HFFc6 (cell line): ENCODE data around the gene SNAPC3. TPM values are rescaled to one million over a fixed set of nuclear protein-coding genes. Genes with fewer than 3 reads are reported as not detected.

Source experiments
- DNase-seq: peaks from one replicate; pipeline ENCODE4 v3.0.0-alpha.2; 2018
- H3K27ac Mint-ChIP-seq: 2 replicates; pipeline ENCODE4 v1.8.0; 2020; ENCODE audit warnings: mild to moderate bottlenecking, mixed read lengths
- H3K27me3 Mint-ChIP-seq: 2 replicates; pipeline ENCODE4 v1.8.0; 2021; ENCODE audit warnings: mild to moderate bottlenecking, moderate library complexity, mixed read lengths; ENCODE audit not compliant: insufficient read depth
- H3K36me3 Mint-ChIP-seq: 2 replicates; pipeline ENCODE4 v1.8.0; 2021; ENCODE audit warnings: low read depth, mixed read lengths
- H3K4me1 Mint-ChIP-seq: 2 replicates; pipeline ENCODE4 v1.8.0; 2020; ENCODE audit warnings: low read depth, mixed read lengths
- H3K4me3 Mint-ChIP-seq: 2 replicates; pipeline ENCODE4 v1.8.0; 2020; ENCODE audit warnings: mild to moderate bottlenecking, moderate library complexity, mixed read lengths
- H3K9me3 Mint-ChIP-seq: 2 replicates; pipeline ENCODE4 v1.8.0; 2020; ENCODE audit warnings: mild to moderate bottlenecking, mixed read lengths
- CTCF ChIP-seq: fragments of 200-600 bp; sonication (generic); IDR thresholded peaks from 2 replicates; pipeline ENCODE4 v1.5.0; 2021; ENCODE audit warnings: antibody characterized with exemption, mild to moderate bottlenecking
- total RNA-seq, 6 experiments: library from RNA; stranded (reverse); fragmentation: NEBNext Ultra II Directional; extraction: Animal tissue kit (Norgen Biotek cat#: 25700); gene quantifications; 2 replicates in 1 of 6; 3 replicates in 5 of 6; pipeline ENCODE4 v1.2.3, GENCODE V29; 2021

Gene SNAPC3
- total RNA-seq, 6 experiments from 2014 or later: 35.9 to 41.5 (median 40.8) TPM

DNA sequence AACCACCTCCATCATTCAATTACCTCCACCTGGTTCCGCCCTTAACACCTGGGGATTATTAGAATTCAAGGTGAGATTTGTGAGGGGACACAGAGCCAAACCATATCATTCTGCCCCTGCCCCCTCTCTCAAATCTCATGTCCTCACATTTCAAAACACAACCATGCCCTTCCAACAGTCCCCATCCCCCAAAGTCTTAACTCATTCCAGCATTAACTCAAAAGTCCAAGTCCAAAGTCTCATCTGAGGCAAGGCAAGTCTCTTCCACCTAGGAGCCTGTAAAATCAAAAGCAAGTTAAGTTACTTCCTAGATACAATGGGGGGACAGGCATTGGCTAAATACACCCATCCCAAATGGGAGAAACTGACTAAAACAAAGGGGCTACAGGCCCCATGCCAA lies 69.3 kb downstream of the SNAPC3 start:
- no peak for DNase-seq
- H3K4me3 Mint-ChIP-seq: no peak overlapping the region
- peaks cover 9% of the 10 kb centered on the region for H3K36me3 Mint-ChIP-seq
- TF ChIP-seq CTCF: no peak
- no peaks in the 10 kb centered on the region for H3K9me3 Mint-ChIP-seq
- H3K27ac Mint-ChIP-seq: no peak overlapping the region
- H3K27me3 Mint-ChIP-seq: no peaks in the 10 kb centered on the region
- no peaks in the 10 kb centered on the region for H3K4me1 Mint-ChIP-seq

DNA sequence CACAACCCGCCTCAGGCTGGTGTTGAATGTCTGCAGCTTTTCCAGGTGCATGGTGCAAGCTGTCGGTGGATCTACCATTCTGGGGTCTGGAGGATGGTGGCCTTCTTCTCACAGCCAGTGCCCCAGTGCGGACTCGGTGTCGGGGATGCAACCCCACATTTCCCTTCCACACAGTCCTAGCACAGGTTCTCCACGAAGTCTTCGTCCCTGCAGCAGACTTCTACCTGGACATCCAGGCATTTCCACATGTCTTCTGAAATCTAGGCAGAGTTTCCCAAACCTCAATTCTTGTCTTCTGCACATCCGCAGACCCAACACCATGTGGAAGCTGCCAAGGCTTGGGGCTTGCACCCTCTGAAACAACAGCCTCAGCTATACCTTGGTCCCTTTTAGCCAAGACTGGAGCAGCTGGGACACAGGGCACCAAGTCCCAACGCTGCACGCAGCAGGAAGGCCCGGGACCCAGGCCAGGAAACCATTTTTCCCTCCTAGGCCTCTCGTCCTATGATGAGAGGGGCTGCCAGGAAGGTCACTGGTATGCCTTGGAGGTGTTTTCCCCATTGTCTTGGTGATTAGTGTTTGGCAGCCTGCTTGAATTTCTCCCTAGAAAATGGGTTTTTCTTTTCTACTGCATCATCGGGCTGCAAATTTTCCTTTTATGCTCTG lies 69.9 kb downstream of the SNAPC3 start:
- H3K9me3 Mint-ChIP-seq: no peaks in the 10 kb centered on the region
- H3K36me3 Mint-ChIP-seq: peaks cover 9% of the 10 kb centered on the region
- H3K4me3 Mint-ChIP-seq: no peak overlapping the region
- H3K27me3 Mint-ChIP-seq: no peaks in the 10 kb centered on the region; the same call in 1 of the 2 replicates
- no peak for DNase-seq
- no peaks in the 10 kb centered on the region for H3K4me1 Mint-ChIP-seq
- H3K27ac Mint-ChIP-seq: no peak overlapping the region
- TF ChIP-seq CTCF: no peak

DNA sequence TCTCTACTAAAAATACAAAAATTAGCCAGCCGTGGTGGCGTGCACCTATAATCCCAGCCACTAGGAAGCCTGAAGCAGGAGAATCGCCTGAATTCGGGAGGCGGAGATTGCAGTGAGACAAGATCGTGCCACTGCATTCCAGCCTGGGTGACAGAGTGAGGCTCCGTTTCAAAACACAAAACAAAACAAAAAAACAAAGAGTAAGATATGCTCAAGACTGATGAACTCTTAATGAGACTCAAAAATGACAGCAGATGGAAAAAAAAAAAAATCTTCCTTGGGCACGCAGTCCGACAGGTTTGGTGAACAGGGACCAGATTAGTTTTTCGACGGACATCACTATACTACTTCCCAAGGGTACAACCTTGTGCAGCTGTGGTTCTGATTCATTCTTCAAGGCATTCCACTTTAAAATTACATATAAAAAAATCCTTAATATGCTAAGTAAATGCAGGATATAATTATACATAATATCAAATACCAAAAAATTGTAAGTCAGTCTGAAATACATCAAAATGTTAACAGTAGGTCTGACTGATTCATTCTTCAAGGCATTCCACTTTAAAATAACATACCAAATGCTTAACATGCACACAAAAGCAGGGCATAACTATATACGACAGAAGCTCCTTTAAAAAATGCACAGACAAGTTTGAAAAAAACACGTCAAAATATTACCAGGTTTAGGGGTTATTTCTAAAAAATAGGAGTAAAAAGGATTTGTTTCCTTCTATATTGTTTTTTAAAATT lies 75.7 kb downstream of the SNAPC3 start:
- Mint-ChIP-seq H3K27me3 (no peaks in the 10 kb centered on the region; the same call in 1 of the 2 replicates), H3K9me3 (no peaks in the 10 kb centered on the region), H3K36me3 (peaks cover 3% of the 10 kb centered on the region), H3K4me1 (peaks cover 10% of the 10 kb centered on the region), H3K27ac (no peak overlapping the region), H3K4me3 (no peak overlapping the region)
- TF ChIP-seq CTCF: no peak
- DNase-seq: no peak

GRCh38 chr9:15499139-15499538 lies 76.5 kb downstream of the SNAPC3 start:
- no peak overlapping the region for H3K4me3 Mint-ChIP-seq
- no peak for TF ChIP-seq CTCF
- peaks cover 10% of the 10 kb centered on the region for H3K4me1 Mint-ChIP-seq
- H3K36me3 Mint-ChIP-seq: no peaks in the 10 kb centered on the region
- H3K27me3 Mint-ChIP-seq: no peaks in the 10 kb centered on the region; the same call in 1 of the 2 replicates
- DNase-seq: no peak
- no peaks in the 10 kb centered on the region for H3K9me3 Mint-ChIP-seq
- peak overlapping the region; percentile 40 for H3K27ac Mint-ChIP-seq

DNA sequence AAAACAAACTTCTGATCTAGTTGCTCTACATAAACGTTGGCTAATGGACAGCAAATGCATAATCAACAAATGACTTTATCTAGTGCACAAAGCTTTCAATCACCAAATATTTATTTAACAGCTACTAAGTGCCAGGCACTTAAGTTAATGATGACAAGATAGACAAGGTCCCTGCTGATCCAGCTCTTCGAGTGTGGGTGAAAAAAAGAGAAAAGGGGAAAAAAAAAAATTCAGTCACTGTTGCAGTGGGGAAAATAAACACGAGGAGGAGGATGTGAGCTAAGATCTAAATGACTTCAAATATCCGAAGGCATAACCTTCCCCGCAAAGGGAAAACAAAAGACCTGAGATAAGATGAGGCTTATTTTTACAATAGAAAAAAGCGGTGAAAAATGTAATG lies 78.5 kb downstream of the SNAPC3 start:
- no peaks in the 10 kb centered on the region for H3K9me3 Mint-ChIP-seq
- peaks cover 10% of the 10 kb centered on the region for H3K4me1 Mint-ChIP-seq
- H3K36me3 Mint-ChIP-seq: peaks cover 4% of the 10 kb centered on the region

More for the DNA sequence above, 78.5 kb downstream of the SNAPC3 start:
- no peak for DNase-seq
- no peaks in the 10 kb centered on the region; the same call in 1 of the 2 replicates for H3K27me3 Mint-ChIP-seq
- no peak overlapping the region for H3K4me3 Mint-ChIP-seq
- peak; percentile 51 for TF ChIP-seq CTCF
- no peak overlapping the region for H3K27ac Mint-ChIP-seq
